ENCODE results near the gene UGT3A2.
A peak's percentile ranks its signal among the peaks of the same experiment; 100 is the strongest.

The UGT3A2 gene, protein sequence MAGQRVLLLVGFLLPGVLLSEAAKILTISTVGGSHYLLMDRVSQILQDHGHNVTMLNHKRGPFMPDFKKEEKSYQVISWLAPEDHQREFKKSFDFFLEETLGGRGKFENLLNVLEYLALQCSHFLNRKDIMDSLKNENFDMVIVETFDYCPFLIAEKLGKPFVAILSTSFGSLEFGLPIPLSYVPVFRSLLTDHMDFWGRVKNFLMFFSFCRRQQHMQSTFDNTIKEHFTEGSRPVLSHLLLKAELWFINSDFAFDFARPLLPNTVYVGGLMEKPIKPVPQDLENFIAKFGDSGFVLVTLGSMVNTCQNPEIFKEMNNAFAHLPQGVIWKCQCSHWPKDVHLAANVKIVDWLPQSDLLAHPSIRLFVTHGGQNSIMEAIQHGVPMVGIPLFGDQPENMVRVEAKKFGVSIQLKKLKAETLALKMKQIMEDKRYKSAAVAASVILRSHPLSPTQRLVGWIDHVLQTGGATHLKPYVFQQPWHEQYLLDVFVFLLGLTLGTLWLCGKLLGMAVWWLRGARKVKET

DNA sequence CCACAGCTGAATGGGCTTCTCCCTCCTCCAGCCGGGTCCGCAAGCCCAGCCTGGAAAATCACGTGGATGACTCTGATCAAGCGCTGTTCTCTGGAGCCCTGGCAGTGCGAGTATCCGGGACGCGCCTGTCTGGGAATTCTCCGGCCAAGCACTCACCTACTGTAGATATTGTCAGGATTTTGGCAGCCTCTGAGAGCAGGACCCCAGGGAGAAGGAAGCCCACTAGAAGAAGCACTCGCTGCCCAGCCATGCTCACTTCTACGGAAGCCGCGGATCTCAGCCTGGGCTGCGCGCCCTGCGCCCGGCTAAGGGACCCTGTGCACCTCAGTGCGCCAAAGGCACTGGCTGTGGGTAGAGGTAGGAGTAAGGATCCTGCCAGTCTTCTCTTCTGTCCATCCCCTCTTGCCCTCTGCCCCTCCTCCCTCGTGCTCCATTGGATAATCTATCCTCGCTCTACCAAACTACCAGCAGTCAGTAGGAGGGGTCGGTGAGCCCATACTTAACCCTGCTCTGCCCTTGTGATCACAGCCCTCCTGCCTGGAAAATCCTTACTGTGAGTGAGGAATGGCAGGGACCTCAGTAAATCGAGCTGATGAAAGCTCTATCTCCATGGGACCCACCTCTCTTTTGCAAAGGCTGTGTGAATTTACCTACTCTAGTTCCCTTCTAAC is at the start of gene UGT3A2:
Gene UGT3A2 (minus strand): TSS at position 343 of the 671 bp plus-strand sequence. CDS start 93 bp downstream, at position 250.
- no peak for DNase-seq

DNA sequence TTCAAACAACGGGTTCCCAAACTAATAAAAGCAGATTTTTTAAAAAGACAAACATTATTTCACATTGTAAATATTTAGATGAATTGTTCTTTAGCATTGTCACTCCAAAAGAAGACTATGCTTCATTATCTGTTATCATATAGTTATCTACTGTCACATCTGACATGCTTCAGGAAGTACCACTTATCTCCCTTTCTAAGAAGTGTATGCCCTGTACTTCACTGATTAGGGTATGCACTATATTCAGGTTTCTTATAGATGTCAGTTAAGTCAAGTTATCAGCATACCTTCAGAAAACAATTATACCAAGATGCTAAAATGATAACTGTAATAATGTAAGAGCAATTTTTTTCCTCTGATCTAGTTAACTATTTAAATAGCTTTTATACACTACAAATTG is 44.6 kb upstream of the UGT3A2 start:
- no peak for DNase-seq

GRCh38 chr5:36108758-36109460 is 42.2 kb upstream of the UGT3A2 start:
- DNase-seq: no peak

GRCh38 chr5:36105819-36106218 is 39.1 kb upstream of the UGT3A2 start:
- DNase-seq: no peak

GRCh38 chr5:36099748-36100147 is 33.1 kb upstream of the UGT3A2 start:
- no peak for DNase-seq

- DNase-seq: no peak
Measured at GRCh38 chr5:36096486-36096885, 29.8 kb upstream of the UGT3A2 start.

DNA sequence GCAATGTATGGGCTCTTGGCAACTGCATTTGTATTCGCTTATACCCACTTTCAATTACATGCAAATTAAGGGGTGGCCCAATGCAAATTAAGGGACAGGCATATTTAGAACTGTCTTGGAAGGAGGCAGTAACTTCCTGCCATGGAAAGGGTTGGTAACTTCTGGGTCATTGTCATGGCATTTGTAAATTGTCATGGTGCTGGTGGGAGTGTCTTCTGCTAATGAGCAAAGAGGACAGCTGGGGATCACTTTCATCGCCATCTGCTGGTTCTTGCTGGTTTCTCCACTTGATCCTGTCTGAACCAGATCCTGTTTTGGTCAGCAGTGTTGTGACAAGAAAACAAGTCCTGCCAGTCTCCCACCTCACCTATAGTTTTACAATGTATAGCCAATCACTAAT is 23.3 kb upstream of the UGT3A2 start:
- no peak for DNase-seq

DNA sequence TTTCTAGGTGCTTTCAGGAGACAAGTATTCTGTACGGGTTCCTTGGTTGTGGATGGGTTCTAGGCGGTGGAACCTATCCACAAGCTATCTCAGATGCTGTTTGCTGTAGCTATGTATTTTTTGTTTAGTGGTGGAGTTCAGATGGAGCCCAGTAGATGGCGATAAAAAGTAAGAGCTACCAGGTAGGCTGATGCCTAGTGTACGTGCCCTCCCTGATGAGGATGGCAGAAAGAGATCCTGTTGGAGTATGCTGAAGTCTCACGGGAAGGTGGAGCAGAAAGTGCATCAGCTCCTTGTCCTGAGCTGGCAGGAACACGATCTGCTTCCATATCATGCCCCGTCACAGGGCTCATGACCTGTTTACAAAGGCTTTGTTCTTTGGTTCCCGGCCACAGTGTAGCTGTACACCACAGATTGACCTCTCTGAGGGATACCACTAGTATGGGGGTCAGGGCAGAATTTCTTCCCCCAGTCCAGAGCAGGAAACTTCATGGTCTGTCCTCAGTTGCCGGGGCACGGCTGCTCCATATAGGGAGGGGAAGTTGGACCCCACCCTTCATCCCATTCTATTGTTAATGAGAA is 12.6 kb upstream of the UGT3A2 start:
- DNase-seq: peak in 1 of 2 experiments; percentile 27

DNA sequence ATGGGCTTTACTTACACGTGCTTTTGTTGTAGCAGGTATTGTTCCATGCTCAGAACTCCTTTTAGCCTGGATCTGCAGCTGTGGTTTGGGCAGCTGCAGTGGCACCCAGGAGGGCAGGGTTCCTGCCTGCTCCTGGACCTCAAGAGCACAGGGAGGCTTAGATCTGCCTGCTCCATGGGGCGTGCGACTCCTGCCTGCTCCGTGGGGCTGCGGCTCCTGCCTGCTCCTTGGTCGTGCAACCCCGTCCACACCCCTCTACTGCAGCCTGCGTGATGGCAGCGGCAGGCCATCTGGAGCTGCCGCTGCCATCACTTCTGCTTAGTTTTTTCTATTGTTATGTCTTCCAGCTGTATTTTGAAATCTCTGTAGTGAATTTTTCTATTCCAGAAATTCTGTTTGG is 11.7 kb upstream of the UGT3A2 start:
- DNase-seq: no peak

DNA sequence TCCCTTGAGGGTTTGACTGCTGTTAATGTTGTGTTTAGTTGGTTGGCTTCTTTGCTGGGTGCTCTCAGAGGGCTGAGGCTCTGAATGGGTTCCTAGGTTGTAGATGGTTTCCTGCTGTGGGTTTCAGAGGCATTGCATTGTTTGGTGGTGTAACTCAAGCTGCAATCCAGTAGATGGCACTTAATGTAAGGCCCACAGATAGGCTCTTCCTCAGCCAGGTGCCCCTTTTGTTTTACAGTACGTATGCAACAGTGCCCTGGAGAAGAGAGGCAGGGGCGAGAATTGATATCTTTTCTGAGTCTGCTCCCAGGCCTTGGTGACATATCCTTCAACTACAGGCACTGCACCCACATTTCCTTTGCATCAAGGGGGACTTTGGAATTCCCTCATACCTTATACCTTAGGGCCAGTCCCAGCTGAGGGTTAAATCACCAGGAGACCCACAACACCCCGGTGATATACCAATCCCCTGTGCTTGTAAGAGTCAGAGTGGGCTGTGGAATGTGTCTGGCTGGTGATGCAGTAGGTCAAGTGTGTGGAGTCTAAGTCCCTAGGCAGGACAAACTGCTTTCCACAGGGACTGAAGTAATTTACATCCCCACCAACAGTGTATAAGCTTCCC is 7.0 kb upstream of the UGT3A2 start:
- no peak for DNase-seq

DNA sequence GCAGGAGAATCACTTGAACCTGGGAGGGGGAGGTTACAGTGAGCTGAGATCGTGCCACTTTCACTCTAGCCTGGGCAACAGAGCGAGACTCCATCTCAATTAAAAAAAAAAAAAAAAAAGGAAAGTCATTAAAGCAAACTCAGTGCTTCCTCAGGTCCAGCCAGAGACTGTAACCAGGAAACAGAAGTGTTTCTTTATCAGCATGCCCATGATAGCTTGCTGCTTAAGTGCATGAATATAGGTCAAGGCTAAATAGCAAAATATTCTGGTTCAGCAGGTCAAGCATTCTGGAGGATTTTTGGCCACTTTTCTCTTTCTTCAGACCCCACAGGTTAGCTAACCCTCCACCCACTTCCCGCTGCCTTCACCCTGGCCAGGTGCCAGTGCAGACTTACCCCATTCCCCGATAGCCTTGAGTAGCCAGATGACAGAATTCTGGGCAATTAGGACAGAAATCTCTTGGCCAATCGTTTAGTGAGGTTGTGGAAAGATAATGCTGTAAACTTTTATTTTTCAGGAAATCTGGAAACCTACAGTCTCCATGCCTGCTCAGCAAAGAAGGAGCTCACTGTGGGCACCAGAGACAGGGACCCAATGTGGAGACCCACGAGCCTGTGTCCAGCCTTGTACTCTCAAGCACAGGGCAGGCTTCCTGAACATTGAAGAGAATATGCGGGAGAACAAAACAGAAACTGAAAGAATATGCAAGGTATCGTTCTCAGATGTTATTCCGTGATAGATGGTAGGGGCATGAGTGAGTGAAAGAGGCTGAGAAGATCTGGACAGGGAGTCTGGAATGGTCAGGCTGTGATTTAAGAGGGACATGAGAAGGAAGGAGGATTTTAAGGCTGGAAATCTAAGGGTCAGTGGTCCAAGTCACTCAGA is 4.2 kb upstream of the UGT3A2 start:
- no peak for DNase-seq

GRCh38 chr5:36068751-36069281 is 2.1 kb upstream of the UGT3A2 start:
- no peak for DNase-seq

GRCh38 chr5:36066001-36066539 is 612 bp downstream of the UGT3A2 start:
- DNase-seq: no peak

DNA sequence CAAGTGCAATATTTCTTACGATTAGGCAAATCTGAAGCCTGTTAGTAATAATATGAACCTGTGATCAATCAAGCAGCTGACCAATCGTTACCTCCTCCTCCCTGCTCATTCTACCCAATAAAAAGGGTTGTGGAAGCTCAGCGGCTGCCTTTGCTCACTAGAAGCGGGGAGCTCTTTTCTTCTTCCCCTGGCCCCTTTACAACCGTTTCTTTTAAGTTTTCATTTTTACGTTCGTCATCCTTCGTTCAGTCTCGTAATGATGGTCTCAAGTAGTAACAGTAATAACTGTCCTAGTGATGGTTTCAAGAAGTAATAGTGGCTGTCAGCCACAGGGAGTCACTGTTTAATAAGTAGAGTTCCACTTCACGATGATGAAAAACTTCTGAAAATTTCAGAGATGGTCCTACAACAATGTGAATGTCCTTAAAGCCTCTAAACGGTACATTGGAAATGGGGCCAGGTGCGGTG is 6.2 kb downstream of the UGT3A2 start:
- no peak for DNase-seq

- no peak for DNase-seq
Measured at GRCh38 chr5:36059571-36060419, 6.9 kb downstream of the UGT3A2 start.

GRCh38 chr5:36058776-36059175 is 7.9 kb downstream of the UGT3A2 start:
- no peak for DNase-seq

DNA sequence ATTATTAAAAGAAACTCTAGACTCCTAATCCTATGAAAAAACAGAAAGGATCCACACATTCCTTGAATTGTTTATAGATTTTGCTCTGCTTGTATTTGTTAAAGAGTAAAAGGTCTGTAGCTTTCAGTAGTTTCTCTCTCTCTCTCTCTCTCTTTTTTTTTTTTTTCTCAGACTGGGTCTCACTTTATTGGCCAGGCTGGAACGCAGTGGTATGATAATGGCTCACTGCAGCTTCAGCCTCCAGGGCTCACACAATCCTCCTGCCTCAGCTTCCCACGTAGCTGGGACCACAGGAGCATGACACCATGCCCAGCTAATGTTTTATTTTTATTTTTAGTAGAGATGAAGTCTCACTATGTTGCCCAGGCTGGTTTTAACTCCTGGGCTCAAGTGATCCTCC is 9.3 kb downstream of the UGT3A2 start:
- no peak for DNase-seq

DNA sequence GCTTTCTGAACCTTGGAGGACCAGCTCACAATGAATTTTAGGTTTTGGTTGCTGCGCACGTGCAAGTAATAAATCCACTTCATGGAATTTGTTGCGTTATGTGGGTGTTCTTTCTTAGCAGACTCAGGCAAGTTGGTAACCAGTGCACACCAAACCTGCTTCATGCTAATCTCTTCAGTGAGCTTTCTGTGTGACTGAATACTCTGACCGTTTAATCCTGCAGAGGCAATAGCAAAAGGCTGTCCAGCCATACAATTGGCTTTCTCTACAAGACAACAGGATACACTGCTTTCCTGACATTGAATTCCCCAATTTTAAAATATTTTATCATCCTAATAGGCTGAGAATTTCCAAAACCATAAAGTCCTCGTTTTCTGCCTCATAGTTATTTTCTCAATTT is 10.3 kb downstream of the UGT3A2 start:
- DNase-seq: no peak

GRCh38 chr5:36055984-36056383 is 10.7 kb downstream of the UGT3A2 start:
- no peak for DNase-seq

DNA sequence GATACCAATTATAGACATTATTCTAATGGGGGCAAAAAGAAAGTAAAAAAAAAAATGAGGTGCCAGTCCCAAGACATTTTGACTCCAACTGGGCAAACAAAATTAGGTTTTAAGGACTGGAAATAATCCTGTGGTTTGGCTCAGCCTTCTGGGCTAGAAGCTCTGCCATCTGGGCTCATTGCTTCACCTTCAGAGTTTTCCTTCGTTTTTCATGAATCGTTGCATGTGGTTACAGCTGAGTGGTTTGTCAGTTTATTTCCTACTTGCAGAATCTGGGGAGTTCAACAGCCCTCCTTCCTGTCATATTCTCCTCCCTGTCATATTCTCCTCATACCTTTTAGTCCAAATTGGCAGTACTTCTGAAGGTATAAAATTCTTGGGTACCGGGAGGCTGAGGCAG is 12.0 kb downstream of the UGT3A2 start:
- DNase-seq: no peak

All from activated T-cell treated with anti-CD3 and anti-CD28 coated beads, Interleukin-2, amount 50 U/mL, for 48 hours (primary cell).